ENCODE measurements around the gene CDK6. TPM values are rescaled to one million over a fixed set of nuclear protein-coding genes. Genes with fewer than 3 reads are reported as not detected.

CDK6 gene
- total RNA-seq, 1 experiment from 2014 or later, result 41.4 TPM

GRCh38 chr7:92875719-92876118 lies 39.3 kb upstream of the CDK6 start:
- no TSS peak for BruUV-seq (replicated peaks)
- CTCF ChIA-PET, result no interaction called here
- ATAC-seq (no peak; the same call in 1 of the 2 replicates), DNase-seq (ENCODE audit: low read depth, low spot score) (no peak)
- H3K79me2 ChIP-seq (ENCODE audit: insufficient read depth, low read length), result no peaks in the 10 kb centered on the region
- no peak overlapping the region for H3K9ac ChIP-seq (ENCODE audit: low read length)
- H3K9me3 ChIP-seq (ENCODE audit: control insufficient read depth in 1 of 2, insufficient read depth in 1 of 2, low read depth in 1 of 2, low read length in 2 of 2), result no peaks in the 10 kb centered on the region
- H3K9me2 ChIP-seq (ENCODE audit: insufficient read depth), result no peaks in the 10 kb centered on the region
- H3K4me3 ChIP-seq (replicated peaks in 1 of 2; ENCODE audit: low read depth in 1 of 2, low read length in 2 of 2), result no peak overlapping the region
- H3K36me3 ChIP-seq (ENCODE audit: control insufficient read depth in 1 of 2, insufficient read depth in 2 of 2, low read length in 2 of 2), result no peaks in the 10 kb centered on the region
- peaks cover 0 to 13% of the 10 kb centered on the region in 2 experiments; a peak in 1 of 4 replicates for H3K4me1 ChIP-seq (ENCODE audit: control insufficient read depth in 1 of 2, insufficient read depth in 2 of 2, low read length in 2 of 2)
- H3K4me2 ChIP-seq (ENCODE audit: low read length), result no peak overlapping the region
- no peak for TF ChIP-seq ZFX (IDR thresholded peaks at IDR 0.05)
- no peak for TF ChIP-seq FOSL1 (IDR thresholded peaks at IDR 0.05; ENCODE audit: low read depth)
- TF ChIP-seq EZH2phosphoT487 (IDR thresholded peaks at IDR 0.05; ENCODE audit: borderline replicate concordance), result no peak
- no peak for TF ChIP-seq SRF (IDR thresholded peaks at IDR 0.05; ENCODE audit: low read depth)
- TF ChIP-seq REST (IDR thresholded peaks at IDR 0.05; ENCODE audit: low read depth), result no peak
- TF ChIP-seq EGR1 (IDR thresholded peaks at IDR 0.05; ENCODE audit: low read depth), result no peak
- TF ChIP-seq CEBPB (IDR thresholded peaks at IDR 0.05; ENCODE audit: low read depth), result no peak
- RAD21 ChIA-PET (ENCODE audit: low non-redundant PET in 1 of 2, low total read pairs in 2 of 2, uncharacterized antibody in 2 of 2, unreplicated experiment in 2 of 2), result no interaction called here
- POLR2A ChIA-PET, result no interaction called here
- H2AFZ ChIP-seq (ENCODE audit: low read depth, low read length, poor library complexity, severe bottlenecking), result no peak overlapping the region
- no peak overlapping the region for H3K27ac ChIP-seq (ENCODE audit: low read depth, low read length)
- no peaks in the 10 kb centered on the region for H4K20me1 ChIP-seq (ENCODE audit: insufficient read depth)
- no peaks in the 10 kb centered on the region for H3K27me3 ChIP-seq (ENCODE audit: insufficient read depth, low read length)
- intact Hi-C loops (cut with micrococcal nuclease), result no loop called here

GRCh38 chr7:92875173-92875572 lies 38.8 kb upstream of the CDK6 start:
- ATAC-seq (no peak), DNase-seq (ENCODE audit: low read depth, low spot score) (no peak)
- Histone ChIP-seq H4K20me1 (ENCODE audit: insufficient read depth) (no peaks in the 10 kb centered on the region), H3K36me3 (ENCODE audit: control insufficient read depth in 1 of 2, insufficient read depth in 2 of 2, low read length in 2 of 2) (no peaks in the 10 kb centered on the region), H3K27me3 (ENCODE audit: insufficient read depth, low read length) (no peaks in the 10 kb centered on the region), H3K9me3 (ENCODE audit: control insufficient read depth in 1 of 2, insufficient read depth in 1 of 2, low read depth in 1 of 2, low read length in 2 of 2) (no peaks in the 10 kb centered on the region), H2AFZ (ENCODE audit: low read depth, low read length, poor library complexity, severe bottlenecking) (no peak overlapping the region), H3K4me1 (ENCODE audit: control insufficient read depth in 1 of 2, insufficient read depth in 2 of 2, low read length in 2 of 2) (peaks cover 0 to 13% of the 10 kb centered on the region in 2 experiments; a peak in 1 of 4 replicates), H3K27ac (ENCODE audit: low read depth, low read length) (no peak overlapping the region), H3K4me3 (replicated peaks in 1 of 2; ENCODE audit: low read depth in 1 of 2, low read length in 2 of 2) (no peak overlapping the region), H3K79me2 (ENCODE audit: insufficient read depth, low read length) (no peaks in the 10 kb centered on the region), H3K4me2 (ENCODE audit: low read length) (no peak overlapping the region), H3K9me2 (ENCODE audit: insufficient read depth) (no peaks in the 10 kb centered on the region), H3K9ac (ENCODE audit: low read length) (no peak overlapping the region)
- no TSS peak for BruUV-seq (replicated peaks)
- RAD21 ChIA-PET (ENCODE audit: low non-redundant PET in 1 of 2, low total read pairs in 2 of 2, uncharacterized antibody in 2 of 2, unreplicated experiment in 2 of 2), result no interaction called here
- CTCF ChIA-PET, result no interaction called here
- intact Hi-C loops (cut with micrococcal nuclease), result no loop called here
- POLR2A ChIA-PET, result no interaction called here
- TF ChIP-seq ZFX (IDR thresholded peaks at IDR 0.05) (no peak), CTCF (IDR thresholded peaks at IDR 0.05 in 2 of 3, conservative IDR thresholded peaks at IDR 0.05 in 1 of 3; ENCODE audit: borderline replicate concordance in 1 of 3, insufficient read depth in 1 of 3, low read depth in 2 of 3, low read length in 2 of 3) (no peak), ELF1 (IDR thresholded peaks at IDR 0.05; ENCODE audit: borderline replicate concordance, low read depth) (no peak), JUND (IDR thresholded peaks at IDR 0.05) (no peak), ATF3 (IDR thresholded peaks at IDR 0.05) (no peak), SRF (IDR thresholded peaks at IDR 0.05; ENCODE audit: low read depth) (no peak), CBX3 (IDR thresholded peaks at IDR 0.05; ENCODE audit: low read depth) (no peak), EZH2 (IDR thresholded peaks at IDR 0.05) (no peak), ZBTB33 (IDR thresholded peaks at IDR 0.05; ENCODE audit: extremely low read depth, insufficient replicate concordance, low read length) (no peak), EGR1 (IDR thresholded peaks at IDR 0.05; ENCODE audit: low read depth) (no peak)

All from HCT116 (cell line).